ENCODE results near the gene LMAN2L. TPM values are rescaled to one million over a fixed set of nuclear protein-coding genes. Genes with fewer than 3 reads are reported as not detected.
A peak's percentile ranks its signal among the peaks of the same experiment; 100 is the strongest.

Gene LMAN2L
- total RNA-seq, 1 donor from 2014 or later, result 36.0 TPM

GRCh38 chr2:96769814-96770213, 29.9 kb upstream of the LMAN2L start:
- no peak for TF ChIP-seq CTCF (IDR thresholded peaks at IDR 0.05; ENCODE audit: unreplicated experiment)
- H3K36me3 Mint-ChIP-seq (ENCODE audit: insufficient read depth), result no peaks in the 10 kb centered on the region
- H3K27me3 Mint-ChIP-seq, result no peaks in the 10 kb centered on the region
- peaks cover 3% of the 10 kb centered on the region for H3K4me1 Mint-ChIP-seq (ENCODE audit: low read depth)
- no peak for DNase-seq (ENCODE audit: low spot score, unreplicated experiment)
- H3K4me3 Mint-ChIP-seq (ENCODE audit: low read depth), result no peak overlapping the region
- H3K27ac Mint-ChIP-seq, result peak overlapping the region; percentile 67
- no peaks in the 10 kb centered on the region for H3K9me3 Mint-ChIP-seq (ENCODE audit: low read depth)

- Mint-ChIP-seq H3K36me3 (ENCODE audit: insufficient read depth) (no peaks in the 10 kb centered on the region), H3K9me3 (ENCODE audit: low read depth) (no peaks in the 10 kb centered on the region), H3K4me1 (ENCODE audit: low read depth) (peaks cover 15% of the 10 kb centered on the region), H3K27me3 (no peaks in the 10 kb centered on the region), H3K4me3 (ENCODE audit: low read depth) (no peak overlapping the region), H3K27ac (peak overlapping the region; percentile 21)
- TF ChIP-seq CTCF (IDR thresholded peaks at IDR 0.05; ENCODE audit: unreplicated experiment), result no peak
- no peak for DNase-seq (ENCODE audit: low spot score, unreplicated experiment)
Measured at GRCh38 chr2:96768083-96768561, 28.3 kb upstream of the LMAN2L start.

- H3K4me3 Mint-ChIP-seq (ENCODE audit: low read depth), result no peak overlapping the region
- no peak for TF ChIP-seq CTCF (IDR thresholded peaks at IDR 0.05; ENCODE audit: unreplicated experiment)
- H3K36me3 Mint-ChIP-seq (ENCODE audit: insufficient read depth), result no peaks in the 10 kb centered on the region
- no peaks in the 10 kb centered on the region for H3K9me3 Mint-ChIP-seq (ENCODE audit: low read depth)
- H3K27ac Mint-ChIP-seq, result no peak overlapping the region
- H3K4me1 Mint-ChIP-seq (ENCODE audit: low read depth), result peaks cover 23% of the 10 kb centered on the region
- DNase-seq (ENCODE audit: low spot score, unreplicated experiment), result no peak
- H3K27me3 Mint-ChIP-seq, result no peaks in the 10 kb centered on the region
Measured at GRCh38 chr2:96767135-96767871, 27.4 kb upstream of the LMAN2L start.

GRCh38 chr2:96764253-96764637, 24.4 kb upstream of the LMAN2L start:
- peak overlapping the region; percentile 5 for H3K27ac Mint-ChIP-seq
- H3K4me1 Mint-ChIP-seq (ENCODE audit: low read depth), result peaks cover 25% of the 10 kb centered on the region
- no peak for DNase-seq (ENCODE audit: low spot score, unreplicated experiment)
- H3K36me3 Mint-ChIP-seq (ENCODE audit: insufficient read depth), result no peaks in the 10 kb centered on the region
- H3K27me3 Mint-ChIP-seq, result no peaks in the 10 kb centered on the region
- peak overlapping the region; percentile 25 for H3K4me3 Mint-ChIP-seq (ENCODE audit: low read depth)
- TF ChIP-seq CTCF (IDR thresholded peaks at IDR 0.05; ENCODE audit: unreplicated experiment), result no peak
- no peaks in the 10 kb centered on the region for H3K9me3 Mint-ChIP-seq (ENCODE audit: low read depth)

- H3K4me1 Mint-ChIP-seq (ENCODE audit: low read depth), result peaks cover 26% of the 10 kb centered on the region
- no peaks in the 10 kb centered on the region for H3K36me3 Mint-ChIP-seq (ENCODE audit: insufficient read depth)
- no peak for DNase-seq (ENCODE audit: low spot score, unreplicated experiment)
- TF ChIP-seq CTCF (IDR thresholded peaks at IDR 0.05; ENCODE audit: unreplicated experiment), result peak; percentile 60
- peak overlapping the region; percentile 86 for H3K27ac Mint-ChIP-seq
- no peaks in the 10 kb centered on the region for H3K9me3 Mint-ChIP-seq (ENCODE audit: low read depth)
- H3K4me3 Mint-ChIP-seq (ENCODE audit: low read depth), result peak overlapping the region; percentile 69
- no peaks in the 10 kb centered on the region for H3K27me3 Mint-ChIP-seq
Measured at GRCh38 chr2:96763511-96764252, 23.8 kb upstream of the LMAN2L start.
